HG02884 (cell line): ENCODE results near the gene ZNF653.
A peak's percentile ranks its signal among the peaks of the same experiment; 100 is the strongest.
"Not testable (repeated sequence)": the region's sequence is repeated elsewhere in the genome, so short reads cannot be mapped to it uniquely, and the experiment has no call there.

Source experiments
- ATAC-seq: cut with Tn5 transposase; IDR thresholded peaks from one replicate; pipeline ENCODE4 v1.9.1; 2021; ENCODE audit warnings: mild to moderate bottlenecking, moderate library complexity; ENCODE audit not compliant: unreplicated experiment

ZNF653 gene

DNA sequence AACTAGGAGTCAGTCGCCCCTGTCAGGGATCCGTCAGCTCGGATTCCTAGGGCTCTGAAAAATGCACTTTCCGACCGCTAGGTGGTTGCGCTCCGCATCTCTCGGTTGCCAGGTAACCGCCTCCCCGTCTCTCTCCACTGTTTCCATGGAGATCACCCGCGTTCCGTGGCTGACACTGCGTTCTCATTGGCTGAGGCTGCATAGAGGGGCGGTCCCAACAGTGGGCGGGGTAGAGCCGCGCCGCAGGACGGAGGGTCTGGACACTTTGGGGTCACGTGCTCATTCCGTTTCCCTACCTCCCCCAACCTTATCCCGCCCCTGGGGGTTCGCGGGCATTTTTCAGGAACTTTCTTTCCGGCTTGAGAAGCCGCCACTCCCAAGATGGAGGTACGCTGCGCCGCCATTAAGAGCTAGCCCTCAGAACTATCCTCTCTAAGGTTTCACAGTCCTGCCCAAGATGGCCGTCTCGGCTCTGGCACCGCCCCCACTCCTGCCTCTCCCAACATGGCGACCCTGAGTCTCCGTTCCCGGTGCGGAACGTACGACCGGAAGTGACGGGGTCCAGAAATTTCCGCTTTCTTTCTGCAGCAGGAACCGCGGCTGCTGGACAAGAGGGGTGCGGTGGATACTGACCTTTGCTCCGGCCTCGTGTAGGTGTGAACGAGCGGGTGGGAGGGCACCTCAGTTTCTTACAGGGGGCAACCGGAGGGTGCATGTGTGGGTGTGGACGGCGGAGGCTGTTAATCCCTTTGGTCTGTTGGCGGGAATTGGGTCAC lies 70.4 kb downstream of the ZNF653 start, which contains the start of the genes ODAD3 and PRKCSH:
TSS of gene ODAD3 (minus strand) at position 65 of the 776 bp plus-strand sequence. CDS start 105 bp downstream, outside the sequence.
TSS of gene PRKCSH (plus strand) at position 579 of the 776 bp plus-strand sequence. CDS start 483 bp downstream, outside the sequence.
- peak; percentile 85 for ATAC-seq

DNA sequence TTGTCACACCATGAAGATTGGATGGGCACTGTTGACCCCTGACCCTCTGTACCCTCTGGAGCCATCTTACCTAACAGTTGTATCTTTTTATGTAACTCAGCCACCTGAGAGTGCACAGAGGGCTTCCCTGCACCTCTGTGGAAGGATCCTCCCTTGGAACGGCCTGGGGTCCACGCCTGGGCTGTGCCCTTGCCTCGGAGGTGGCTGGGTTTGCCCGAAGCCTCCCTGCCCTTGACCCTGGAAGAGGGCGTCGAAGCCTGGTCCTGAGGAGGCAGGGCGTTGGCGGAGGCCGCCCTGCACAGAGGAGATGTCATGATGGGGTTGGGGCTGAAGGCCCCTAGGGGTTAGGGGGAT lies 71.0 kb downstream of the ZNF653 start:
- ATAC-seq = no peak

DNA sequence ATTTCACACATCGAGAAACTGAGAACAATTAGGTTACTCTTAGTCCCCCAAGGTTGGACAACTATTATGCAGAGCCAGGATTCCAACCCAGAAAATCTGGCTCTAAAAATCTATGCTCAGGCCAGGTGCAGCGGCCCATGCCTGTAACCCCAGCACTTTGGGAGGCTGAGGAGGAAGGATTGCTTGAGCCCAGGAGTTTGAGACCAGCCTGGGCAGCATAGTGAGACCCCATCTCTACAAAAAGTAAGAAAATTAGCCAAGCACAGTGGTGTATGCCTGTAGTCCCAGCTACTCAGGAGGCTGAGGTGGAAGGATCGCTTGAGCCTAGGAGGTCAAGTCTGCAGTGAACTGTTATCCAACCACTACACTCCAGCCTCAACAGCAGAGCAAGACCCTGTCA lies 72.1 kb downstream of the ZNF653 start:
- ATAC-seq = not testable (repeated sequence)
